Stimulated activated CD8-positive, alpha-beta memory T cell treated with anti-CD3 and anti-CD28 coated beads, Interleukin-15, amount 100 ng/mL, for 1 hour (primary cell): Measurements from ENCODE around the gene TLCD4.

Experiments
- DNase-seq: peaks from one replicate; pipeline ENCODE4 v3.0.0-alpha.2; 2020; ENCODE audit warnings: low read depth

TLCD4 gene

DNA sequence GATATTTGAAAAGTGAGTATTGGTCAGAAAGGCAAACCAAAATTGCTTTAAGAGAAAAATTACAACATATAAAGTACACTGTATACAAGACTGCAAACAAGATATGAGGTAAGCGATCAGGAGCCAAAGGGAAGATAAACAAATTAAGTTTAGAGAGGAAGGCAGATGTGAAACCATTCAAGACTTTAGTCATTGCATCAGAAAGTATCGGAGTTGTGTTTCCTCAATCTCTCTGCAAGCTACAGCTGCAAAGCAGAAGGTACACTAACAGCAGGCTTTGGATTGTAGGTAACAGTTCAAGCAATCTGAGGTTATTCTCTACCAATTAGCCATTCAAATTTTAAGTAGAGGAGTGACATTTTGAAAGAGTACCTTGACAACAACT, 21.3 kb upstream of the TLCD4 start:
- no peak for DNase-seq

DNA sequence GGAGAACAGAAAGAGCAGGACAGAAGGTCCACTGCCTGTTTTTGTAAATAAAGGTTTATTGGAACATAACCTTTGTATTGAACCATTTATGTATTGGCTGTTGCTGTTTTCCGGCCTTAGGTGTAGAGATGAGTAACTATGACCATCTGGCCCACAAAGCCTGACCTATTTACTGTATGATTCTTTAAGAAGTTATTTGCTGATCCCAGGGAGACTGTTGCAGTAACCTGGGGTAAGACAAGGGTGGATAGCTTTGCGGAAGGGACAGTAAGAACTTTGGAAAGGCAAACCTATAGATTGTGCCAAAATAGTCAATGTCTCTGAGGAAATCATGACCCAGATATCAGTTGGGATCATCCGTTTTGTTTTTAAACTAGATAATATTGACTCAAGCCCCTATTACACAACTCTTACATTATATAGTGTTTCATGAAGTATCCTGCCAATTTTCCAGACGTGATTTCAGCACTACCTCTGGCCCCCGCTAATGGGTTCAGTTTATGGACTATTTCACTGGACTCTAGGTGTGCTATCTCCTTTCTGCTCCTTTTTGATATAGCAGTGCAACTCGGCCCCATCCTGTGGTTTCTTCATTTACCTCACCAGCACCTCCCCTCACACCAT, 20.8 kb upstream of the TLCD4 start:
- no peak for DNase-seq

DNA sequence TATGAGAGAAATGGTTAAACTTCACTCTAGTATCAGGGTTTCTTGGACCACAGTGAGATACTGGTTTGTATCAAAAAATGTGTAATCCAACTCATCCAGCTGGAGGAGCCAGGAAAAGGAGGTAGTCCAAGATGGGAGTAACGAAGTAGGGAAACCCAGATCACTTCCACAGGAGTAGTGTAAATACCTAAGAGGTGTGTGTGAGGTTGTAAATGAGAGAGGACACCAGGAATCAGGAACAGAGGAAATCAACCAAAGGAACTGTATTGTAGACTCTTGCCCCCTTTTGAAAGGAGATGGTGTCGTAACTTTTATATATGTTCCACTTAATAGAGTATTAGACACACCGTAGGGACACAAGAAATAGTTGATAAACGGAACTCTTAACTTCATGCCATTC, 19.7 kb upstream of the TLCD4 start:
- no peak for DNase-seq

DNA sequence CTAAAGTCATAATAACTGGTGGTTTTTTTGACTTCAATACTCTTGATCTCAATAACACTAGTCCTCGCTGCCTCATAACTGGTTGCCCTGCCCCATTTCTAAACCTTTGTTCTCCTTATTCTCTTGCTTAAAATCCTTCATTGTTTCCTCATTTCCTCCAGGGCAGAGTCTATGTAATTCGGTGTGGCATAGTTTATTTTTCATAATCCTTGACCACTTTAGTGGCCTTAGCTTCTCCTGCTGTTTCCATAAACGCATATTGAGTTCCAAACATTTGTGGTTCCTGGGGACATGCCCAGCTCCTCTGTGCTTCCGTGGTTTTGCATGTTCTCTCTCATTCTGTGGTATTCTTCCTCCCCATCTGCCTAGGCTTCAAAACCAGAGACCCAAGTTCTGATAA, 19.0 kb upstream of the TLCD4 start:
- no peak for DNase-seq

DNA sequence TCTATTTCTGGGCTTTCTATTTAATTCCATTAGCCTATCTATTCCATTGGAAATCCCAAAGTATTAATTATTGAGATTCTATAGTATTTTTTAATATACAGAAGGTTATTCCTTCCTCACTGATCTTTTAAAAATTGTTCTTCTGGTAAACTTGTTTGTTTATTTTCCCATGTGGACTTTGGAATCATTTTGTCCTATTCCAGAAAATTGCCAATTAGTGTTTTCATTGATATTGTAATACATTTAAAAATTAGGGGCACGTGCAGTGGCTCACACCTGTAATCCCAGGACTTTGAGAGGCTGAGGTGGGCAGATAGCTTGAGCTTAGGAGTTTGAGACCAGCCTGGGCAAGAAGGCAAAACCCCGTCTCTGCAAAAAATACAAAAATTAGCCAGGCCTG, 8.4 kb upstream of the TLCD4 start:
- DNase-seq: no peak

DNA sequence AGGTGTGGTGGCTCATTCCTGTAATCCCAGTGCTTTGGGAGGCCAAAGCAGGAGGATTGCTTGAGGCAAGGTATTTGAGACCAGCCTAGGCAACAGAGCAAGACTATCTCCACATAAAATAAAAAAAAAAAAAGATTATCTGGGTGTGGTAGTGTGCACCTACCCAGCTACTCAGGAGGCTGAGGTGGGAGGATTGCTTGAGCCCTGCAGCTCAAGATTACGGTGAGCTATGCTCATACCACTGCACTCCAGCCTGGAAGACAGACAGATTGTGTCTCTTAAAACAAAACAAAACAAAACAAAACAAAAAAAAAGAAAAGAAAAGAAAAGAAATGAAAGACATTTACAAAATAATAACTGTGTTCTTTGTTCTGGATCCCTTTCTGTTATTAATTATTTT, 6.1 kb upstream of the TLCD4 start:
- no peak for DNase-seq

DNA sequence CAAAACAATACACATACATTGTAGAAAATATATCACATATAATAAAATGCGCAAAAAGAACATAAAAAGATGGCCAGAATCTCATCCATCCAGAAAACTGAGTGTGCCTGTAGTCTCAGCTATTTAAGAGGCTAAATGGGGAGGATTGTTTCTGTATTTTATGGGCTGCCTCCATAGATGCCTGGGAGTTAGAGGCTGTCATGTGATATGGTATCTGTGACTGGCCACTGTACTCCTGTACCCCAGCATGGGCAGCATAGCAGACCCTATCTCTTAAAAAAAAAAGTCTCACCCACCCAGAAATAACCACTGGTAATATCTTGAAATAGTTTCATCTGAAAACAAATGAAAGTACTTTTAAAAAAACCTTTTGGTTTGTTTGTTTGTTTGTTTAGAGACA, 3.5 kb upstream of the TLCD4 start:
- DNase-seq: no peak

DNA sequence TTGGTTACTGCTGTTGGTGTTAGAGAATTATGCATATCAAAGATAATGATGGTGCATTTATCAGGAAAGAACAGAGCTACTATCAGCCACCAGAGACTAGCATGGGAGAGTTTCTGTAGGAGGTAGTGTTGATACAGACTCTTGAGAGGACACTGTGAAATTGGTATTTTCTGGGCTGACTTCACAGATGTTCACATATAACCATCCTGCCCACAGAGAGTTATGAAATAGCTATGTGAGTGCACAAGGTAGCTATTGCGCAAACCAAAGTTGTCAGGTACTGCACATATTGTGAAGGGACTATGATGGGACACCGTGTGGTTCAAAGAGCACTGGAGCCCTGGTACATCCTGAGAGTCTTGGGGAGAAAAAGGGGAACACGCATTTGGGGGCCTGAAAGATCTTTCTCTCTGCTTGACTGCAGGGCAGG, 1.4 kb upstream of the TLCD4 start:
- DNase-seq: no peak

DNA sequence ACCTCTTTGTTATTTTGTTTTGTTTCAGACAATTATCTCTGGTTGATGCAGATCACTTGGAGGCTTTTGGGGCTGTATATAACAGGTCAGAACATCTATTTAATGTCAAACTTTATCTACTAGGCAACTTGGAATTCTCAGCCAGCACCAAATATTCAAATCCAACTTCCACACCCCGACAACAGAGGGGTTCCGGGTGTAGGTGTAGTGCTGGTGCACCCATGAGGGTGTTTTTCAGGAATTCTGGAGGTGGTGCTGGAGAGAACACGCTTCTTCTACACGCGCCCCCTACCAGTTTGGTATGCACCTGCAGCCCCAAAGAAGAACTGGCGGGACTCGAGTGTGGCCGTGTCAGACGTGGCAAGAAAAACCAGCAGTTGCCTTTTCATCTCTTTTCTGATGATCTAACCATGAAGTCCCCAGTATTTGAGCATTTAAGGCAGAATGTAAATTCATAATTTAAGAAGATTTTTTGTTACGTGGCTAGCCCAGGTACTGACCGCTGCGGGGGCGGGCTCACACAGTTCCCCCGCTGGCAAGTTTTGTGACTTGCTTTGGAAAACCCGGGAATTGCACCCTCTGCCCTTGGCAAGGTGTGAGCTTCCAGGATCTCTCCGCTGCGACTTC, 462 bp upstream of the TLCD4 start:
- DNase-seq: no peak

DNA sequence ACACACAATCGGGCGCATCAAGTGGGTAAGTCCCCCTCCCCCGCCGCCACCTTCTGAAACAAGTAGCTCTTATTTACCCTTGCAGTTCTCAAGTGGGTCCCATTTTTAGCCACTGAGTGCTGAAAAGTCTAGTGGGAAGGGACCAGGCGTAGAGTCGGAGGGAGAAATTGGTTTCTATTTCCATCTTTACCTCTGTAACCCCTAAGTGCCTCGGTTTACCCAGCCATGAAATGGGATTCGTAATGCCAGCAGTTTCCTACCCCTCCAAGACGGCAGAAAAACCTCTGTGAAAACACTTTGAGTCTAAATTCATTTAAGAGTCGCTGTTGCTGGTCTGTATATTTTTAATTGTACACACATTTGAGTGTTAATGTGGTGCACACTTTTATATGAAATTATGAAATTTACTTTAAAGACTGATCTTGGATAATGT, 928 bp downstream of the TLCD4 start:
- DNase-seq: no peak

DNA sequence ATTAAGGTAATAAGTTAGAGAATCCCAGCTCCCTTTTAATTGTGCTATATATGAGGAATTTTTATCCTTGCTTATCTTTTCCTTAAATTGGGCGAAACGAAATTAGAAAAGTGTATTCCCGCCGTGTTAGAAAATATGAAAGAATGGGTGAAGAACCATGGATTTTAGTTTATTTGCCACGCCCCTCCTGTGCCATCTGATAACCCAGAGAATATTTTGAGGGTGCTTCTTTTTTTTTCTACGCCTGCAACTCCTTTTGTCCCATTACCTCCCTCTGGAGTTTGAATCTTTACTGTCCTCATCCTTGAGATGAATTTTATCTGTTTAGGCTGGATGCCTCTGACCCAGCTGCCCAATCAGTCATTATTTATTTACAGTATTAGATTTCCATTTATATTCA, 1.6 kb downstream of the TLCD4 start:
- no peak for DNase-seq

DNA sequence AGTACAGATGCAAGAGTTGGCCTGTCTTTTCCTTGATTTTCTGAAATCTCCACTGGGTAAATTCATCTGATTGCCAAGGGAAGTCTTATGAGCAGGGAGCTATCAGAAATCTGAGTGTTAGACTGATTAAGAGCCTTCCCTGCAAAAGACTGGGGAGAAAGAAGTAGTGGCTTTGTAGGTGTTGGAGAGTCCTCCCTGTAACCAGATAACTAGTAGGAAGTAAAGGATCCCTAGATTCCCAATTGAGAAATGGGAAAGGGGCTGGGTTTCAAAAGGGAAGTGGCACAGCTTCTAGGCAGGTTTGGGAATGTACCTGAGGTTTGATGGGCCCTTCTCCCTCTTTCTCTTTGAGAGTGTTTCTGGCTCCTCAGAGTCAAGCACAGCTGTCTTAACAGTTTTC, 2.1 kb downstream of the TLCD4 start:
- DNase-seq: no peak

DNA sequence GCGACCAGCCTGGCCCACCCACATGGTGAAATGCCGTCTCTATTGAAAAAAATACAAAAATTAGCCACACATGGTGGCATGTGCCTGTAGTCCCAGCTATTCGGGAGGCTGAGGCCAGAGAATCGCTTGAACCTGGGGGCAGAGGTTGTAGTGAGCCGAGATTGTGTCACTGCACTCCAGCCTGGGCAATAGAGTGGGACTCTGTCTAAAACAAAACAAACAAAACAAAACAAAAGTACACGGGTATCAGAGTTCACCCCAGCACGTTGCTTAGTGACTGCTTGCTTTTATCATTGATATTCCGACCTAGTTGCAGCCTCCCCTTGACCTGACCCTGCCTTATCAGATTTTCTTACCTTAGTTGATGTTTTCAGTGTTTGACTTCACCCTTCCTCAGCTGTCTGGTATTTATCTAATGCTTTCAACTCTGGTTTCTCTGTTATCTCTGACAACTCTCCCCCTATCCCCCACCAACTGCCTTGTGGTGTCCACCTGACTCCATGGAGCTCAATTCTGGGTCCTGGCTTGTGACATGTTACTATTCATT, 5.1 kb downstream of the TLCD4 start:
- no peak for DNase-seq

DNA sequence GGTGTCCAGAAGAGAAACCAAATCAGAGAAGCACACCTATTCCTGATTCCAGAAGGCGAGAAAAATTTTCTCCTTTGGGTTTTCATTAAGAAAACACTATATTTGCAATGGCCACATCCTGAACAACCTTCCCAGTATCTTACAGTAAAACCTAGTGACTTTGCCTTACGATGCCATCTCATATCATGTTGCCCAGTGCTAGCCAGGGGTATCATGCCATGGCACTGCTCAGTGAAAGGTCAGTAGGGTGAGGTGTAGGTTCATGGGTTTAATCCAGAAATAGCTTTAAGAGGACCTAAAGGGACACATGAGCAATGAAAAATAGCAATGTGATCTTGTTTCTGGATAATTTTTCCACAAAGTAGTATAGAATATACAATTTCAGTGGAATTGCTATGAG, 7.2 kb downstream of the TLCD4 start:
- no peak for DNase-seq

DNA sequence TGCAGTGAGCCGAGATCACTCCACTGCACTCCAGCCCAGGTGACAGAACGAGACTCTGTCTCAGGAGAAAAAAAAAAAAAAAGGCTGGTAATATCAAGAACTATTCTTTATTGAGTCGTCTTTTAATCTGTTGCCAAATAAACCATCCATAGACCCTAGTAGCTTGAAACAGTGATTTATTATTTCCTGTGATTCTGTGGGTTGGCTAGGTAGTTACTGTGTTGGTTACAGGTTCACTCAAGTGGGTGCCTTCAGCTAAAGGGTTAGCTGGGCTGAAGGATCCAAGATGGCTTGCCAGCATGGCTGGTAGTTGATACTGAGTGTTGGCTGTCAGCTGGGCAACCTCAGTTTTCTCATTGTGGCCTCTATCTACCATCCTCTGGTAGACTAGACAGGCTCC, 9.2 kb downstream of the TLCD4 start:
- no peak for DNase-seq

DNA sequence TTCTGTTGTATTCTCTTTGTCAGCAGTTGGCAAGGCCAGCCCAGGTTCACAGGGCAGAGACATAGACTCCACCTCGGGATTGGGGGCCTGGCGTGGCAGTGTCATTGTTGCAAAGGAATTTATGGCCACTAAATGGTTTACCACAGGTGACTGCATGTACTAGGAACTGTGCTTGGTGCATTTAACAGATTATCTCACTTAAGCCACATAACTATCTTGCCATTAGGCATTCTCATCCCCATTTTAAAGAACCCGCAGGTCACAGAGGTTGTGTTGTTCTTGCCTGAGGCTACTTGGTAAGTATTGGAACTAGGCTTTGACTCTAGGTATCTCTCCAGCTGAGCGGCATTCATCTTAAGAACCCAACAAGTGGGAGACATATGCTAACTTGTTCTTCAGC, 9.7 kb downstream of the TLCD4 start:
- DNase-seq: no peak

DNA sequence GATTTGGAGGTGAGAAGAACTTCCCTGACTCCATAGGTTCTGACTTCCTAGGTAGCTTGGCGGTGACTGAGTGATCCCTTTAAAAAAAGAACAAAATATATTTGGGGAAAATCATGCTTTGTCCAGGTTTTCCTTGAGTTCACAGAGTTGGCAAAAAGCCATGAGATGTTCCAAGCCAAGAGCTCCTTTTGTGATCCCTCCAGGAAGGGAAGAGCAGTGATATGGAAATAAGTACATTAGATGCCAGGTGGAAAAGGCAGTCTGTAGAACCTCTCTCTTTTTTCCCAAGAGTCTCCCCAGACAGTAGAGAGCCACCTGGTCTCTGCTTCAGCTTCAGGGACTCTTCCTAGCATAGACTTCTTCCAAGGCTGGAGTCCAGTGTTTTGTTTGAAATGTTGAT, 10.2 kb downstream of the TLCD4 start:
- DNase-seq: no peak

DNA sequence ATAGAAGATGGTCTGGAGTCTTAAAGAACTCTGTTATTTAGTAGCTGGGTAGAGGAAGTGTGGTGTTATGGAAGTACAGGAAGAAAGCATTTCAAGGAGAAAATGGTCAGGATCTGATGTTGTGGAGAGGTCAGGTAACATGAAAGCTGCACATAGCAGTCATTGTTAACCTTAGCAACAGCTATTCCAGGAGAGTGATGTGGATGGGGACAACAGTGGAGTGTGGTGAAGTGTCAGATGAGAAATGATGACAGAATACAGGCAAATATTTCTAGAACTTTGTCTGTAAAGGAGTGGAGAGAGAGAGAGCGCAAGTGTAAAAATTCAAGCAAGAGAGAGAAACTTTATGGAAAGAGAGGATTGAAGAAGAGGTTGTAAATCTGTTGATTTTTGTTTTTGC, 15.6 kb downstream of the TLCD4 start:
- no peak for DNase-seq

DNA sequence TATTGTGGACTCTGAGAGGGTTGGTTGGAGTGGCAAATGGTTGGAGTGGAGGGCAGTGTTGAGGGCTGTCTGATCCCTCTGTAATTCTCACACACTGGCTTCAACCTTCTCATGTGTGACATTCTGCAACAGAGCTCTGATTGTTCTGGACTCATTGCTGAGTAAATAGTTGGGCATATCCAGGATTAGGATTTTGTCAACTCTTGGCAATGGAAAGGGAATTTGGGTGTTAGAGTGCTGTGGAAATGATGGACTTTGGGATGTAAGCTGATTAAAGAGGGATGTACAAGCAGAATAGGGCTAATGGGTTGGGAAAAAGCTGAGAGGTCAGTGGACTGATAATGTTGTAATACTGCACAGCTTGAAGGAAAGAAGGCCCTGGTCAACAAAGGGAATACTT, 16.5 kb downstream of the TLCD4 start:
- no peak for DNase-seq

DNA sequence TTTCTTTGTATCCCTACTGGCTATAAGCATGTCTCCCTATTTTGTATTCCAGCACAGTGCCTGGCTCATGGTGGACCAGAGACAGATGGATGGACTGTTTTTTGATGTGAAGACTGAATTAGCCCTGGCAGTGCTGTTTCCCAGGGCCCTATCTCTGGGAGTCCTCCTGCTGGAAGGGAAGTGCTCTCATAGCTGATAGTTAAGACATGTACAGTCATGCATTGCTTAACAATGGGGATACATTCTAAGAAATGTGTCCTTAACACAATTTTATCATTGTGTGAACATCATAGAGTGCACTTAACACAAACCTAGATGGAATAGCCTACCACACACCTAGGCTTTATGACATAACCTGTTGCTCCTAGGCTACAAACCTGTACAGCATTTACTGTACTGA, 21.1 kb downstream of the TLCD4 start:
- no peak for DNase-seq

DNA sequence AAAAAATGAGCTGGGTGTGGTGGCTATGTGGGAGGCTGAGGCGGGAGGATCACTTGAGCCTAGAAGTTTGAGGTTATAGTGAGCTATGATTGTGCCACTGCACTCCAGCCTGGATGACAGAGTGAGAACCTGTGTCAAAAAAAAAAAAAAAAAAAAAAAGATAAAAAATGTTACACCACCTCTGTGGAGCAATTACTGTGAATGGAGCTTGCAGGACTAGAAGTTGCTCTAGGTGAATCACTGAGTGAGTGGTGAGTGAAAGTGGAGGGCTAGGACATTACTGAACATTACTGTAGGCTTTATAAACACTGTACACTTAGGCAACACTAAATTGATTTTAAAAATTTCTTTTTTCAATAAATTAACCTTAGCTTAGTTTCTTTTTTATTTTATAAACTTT, 21.9 kb downstream of the TLCD4 start:
- DNase-seq: no peak

DNA sequence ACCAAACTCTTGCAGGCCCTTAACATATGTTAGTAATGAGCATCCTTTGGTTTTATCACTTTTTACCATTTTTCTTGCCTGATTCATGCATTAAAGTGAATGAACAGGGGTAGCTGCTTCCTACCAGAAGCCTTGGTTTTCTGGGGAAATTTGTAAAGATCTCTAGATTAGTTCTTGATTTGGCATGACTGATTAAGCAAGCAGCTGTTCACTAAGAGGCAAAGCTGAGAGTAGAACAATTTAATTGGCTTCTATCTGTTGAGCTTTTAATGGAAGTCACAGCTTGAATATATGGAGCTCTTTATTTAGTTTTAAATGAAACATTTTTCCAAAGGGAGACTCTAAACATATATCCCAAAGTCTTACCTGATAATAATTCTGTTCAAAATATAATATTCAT, 23.6 kb downstream of the TLCD4 start:
- no peak for DNase-seq

DNA sequence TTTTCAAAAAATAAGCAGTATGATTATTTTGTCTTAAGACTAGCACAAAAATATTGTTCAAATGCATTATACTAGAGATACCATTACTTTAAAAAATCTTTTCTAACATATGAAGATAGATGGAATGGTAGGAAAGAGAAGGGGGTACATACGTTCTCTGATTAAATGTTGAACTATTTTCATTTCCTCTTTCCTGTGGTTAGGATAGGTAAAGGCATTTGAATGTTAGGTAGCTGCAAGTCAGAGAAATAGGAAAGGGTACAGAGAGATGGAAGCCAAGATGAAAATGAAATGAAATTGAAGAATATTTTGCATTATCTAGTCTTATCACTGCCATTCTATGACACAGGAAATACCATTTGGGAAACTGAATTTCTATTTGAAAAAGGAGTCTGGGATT, 28.3 kb downstream of the TLCD4 start:
- DNase-seq: no peak

DNA sequence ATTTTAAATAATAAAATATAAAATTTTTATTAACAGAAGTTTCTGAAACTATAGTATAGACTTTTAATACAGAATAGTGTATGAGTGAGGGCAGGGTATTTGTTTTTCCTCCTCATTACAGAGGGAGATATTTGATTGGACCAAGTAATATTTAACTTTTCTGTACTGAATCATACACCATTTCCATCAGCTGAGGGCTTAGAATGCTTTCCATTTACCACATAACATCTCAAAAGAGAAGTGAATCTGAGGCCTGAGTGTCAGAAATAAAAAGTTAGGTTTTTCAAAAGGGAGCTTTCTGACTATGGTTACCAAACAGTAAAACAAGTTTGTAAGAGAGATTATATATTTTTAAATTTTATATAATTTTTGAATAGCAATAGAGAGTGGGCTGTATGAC, 29.5 kb downstream of the TLCD4 start:
- no peak for DNase-seq
